HG02885 (cell line): ENCODE results near the gene RAMAC.
A peak's percentile ranks its signal among the peaks of the same experiment; 100 is the strongest.
"Not testable (repeated sequence)": the region's sequence is repeated elsewhere in the genome, so short reads cannot be mapped to it uniquely, and the experiment has no call there.

Experiments
- ATAC-seq: cut with Tn5 transposase; IDR thresholded peaks from one replicate; pipeline ENCODE4 v1.9.1; 2021; ENCODE audit warnings: mild to moderate bottlenecking; ENCODE audit not compliant: unreplicated experiment, poor library complexity

Gene RAMAC

GRCh38 chr15:82985688-82986441, at the start of gene RAMAC:
Gene RAMAC (plus strand): TSS chr15:82986210. CDS start chr15:82989019, 2,809 bp downstream.
- ATAC-seq, result peak; percentile 96

GRCh38 chr15:82936966-82937711, 48.9 kb upstream of the RAMAC start:
- ATAC-seq, result no peak

- ATAC-seq, result no peak
These were observed 48.3 kb upstream of the RAMAC start for GRCh38 chr15:82937712-82938058.

- not testable (repeated sequence) for ATAC-seq
These were observed 46.3 kb upstream of the RAMAC start for GRCh38 chr15:82939678-82940077.

GRCh38 chr15:82942691-82943090, 43.3 kb upstream of the RAMAC start:
- ATAC-seq, result no peak

- no peak for ATAC-seq
These were observed 42.8 kb upstream of the RAMAC start for GRCh38 chr15:82943176-82943575.

- ATAC-seq, result no peak
These were observed 42.0 kb upstream of the RAMAC start for GRCh38 chr15:82944056-82944455.

- ATAC-seq, result no peak
These were observed 41.2 kb upstream of the RAMAC start for GRCh38 chr15:82944821-82945220.

- no peak for ATAC-seq
These were observed 40.7 kb upstream of the RAMAC start for GRCh38 chr15:82945326-82945725.

- ATAC-seq, result no peak
These were observed 39.8 kb upstream of the RAMAC start for GRCh38 chr15:82946155-82946701.

GRCh38 chr15:82950295-82950694, 35.7 kb upstream of the RAMAC start:
- ATAC-seq, result no peak

GRCh38 chr15:82950746-82951370, 35.2 kb upstream of the RAMAC start:
- no peak for ATAC-seq

- ATAC-seq, result no peak
These were observed 34.4 kb upstream of the RAMAC start for GRCh38 chr15:82951472-82952157.

- ATAC-seq, result peak; percentile 46
These were observed 33.6 kb upstream of the RAMAC start, which contains the start of gene HOMER2 for GRCh38 chr15:82952158-82953081. Gene HOMER2 (minus strand): TSS chr15:82952720. CDS start chr15:82952535, 185 bp downstream.

- ATAC-seq, result no peak
These were observed 27.4 kb upstream of the RAMAC start for GRCh38 chr15:82958638-82959037.

GRCh38 chr15:82959423-82959822, 26.6 kb upstream of the RAMAC start:
- ATAC-seq, result no peak

GRCh38 chr15:82960766-82961165, 25.2 kb upstream of the RAMAC start:
- ATAC-seq, result no peak

- ATAC-seq, result no peak
These were observed 22.3 kb upstream of the RAMAC start for GRCh38 chr15:82963471-82964341.
